IMR-90 (cell line): ENCODE data around the gene CD2BP2. TPM values are rescaled to one million over a fixed set of nuclear protein-coding genes. Genes with fewer than 3 reads are reported as not detected.

Experiments used
- ATAC-seq: fragments of 200-7000 bp; cut with Tn5 transposase; 2 replicates; pipeline ENCODE4 v1.9.1; 2020; ENCODE audit warnings: low read depth, mild to moderate bottlenecking, moderate library complexity
- Bru-seq: library from RNA; stranded (reverse); fragments of 400-500 nt; gene quantifications from one replicate; lab custom pipeline; 2021; lab: Mats Ljungman, UMichigan
- BruChase-seq, 2 experiments: library from RNA; stranded (reverse); fragments of 400-500 nt; gene quantifications; one replicate each; lab custom pipeline; 2021; lab: Mats Ljungman, UMichigan
- BruUV-seq: library from RNA; stranded (reverse); fragments of 400-500 nt; replicated peaks from 2 replicates; lab custom pipeline; 2021; lab: Mats Ljungman, UMichigan
- CTCF ChIA-PET: fragments of 300-600 bp; formaldehyde crosslinking; extraction: SDS; loops from one replicate; lab custom pipeline; 2021; ENCODE audit warnings: antibody characterized with exemption; lab: Yijun Ruan, JAX
- POLR2A ChIA-PET: fragments of 300-600 bp; sonication (Branson Sonifier 250); formaldehyde crosslinking; loops from one replicate; lab custom pipeline; 2022; ENCODE audit warnings: antibody characterized with exemption; ENCODE audit not compliant: unreplicated experiment; lab: Charles Lee
- DNase-seq: peaks from one replicate; pipeline ENCODE4 v3.0.0; 2013
- H2AFZ ChIP-seq: replicated peaks from 2 replicates; pipeline ENCODE3; 2013; ENCODE audit warnings: low read length, mild to moderate bottlenecking; ENCODE audit not compliant: poor library complexity
- H2AK5ac ChIP-seq: 2 replicates; pipeline ENCODE4 v1.6.1; 2013; ENCODE audit warnings: low read depth, low read length, inconsistent platforms
- H2AK9ac ChIP-seq: replicated peaks from 2 replicates; pipeline ENCODE3; 2013; ENCODE audit warnings: mild to moderate bottlenecking, low read depth, low read length, moderate library complexity; ENCODE audit not compliant: poor library complexity
- H2BK120ac ChIP-seq: 2 replicates; pipeline ENCODE4 v1.6.1; 2013; ENCODE audit warnings: low read depth, low read length, inconsistent platforms
- H2BK15ac ChIP-seq: 3 replicates; pipeline ENCODE4 v1.6.1; 2013; ENCODE audit warnings: low read depth, low read length, inconsistent platforms
- H2BK20ac ChIP-seq: 2 replicates; pipeline ENCODE4 v1.6.1; 2013; ENCODE audit warnings: low read depth, mild to moderate bottlenecking, inconsistent platforms, low read length, moderate library complexity
- H2BK5ac ChIP-seq: 2 replicates; pipeline ENCODE4 v1.6.1; 2013; ENCODE audit warnings: mild to moderate bottlenecking, low read depth, low read length, inconsistent platforms; ENCODE audit not compliant: poor library complexity, severe bottlenecking
- H3K14ac ChIP-seq: replicated peaks from 2 replicates; pipeline ENCODE4 v1.6.1; 2013; ENCODE audit warnings: low read depth, low read length, inconsistent platforms
- H3K18ac ChIP-seq: 2 replicates; pipeline ENCODE4 v1.6.1; 2013; ENCODE audit warnings: low read depth, low read length, control low read depth
- H3K23ac ChIP-seq: 2 replicates; pipeline ENCODE4 v1.6.1; 2013; ENCODE audit warnings: low read depth, low read length, inconsistent platforms
- H3K27ac ChIP-seq: 2 replicates; pipeline ENCODE4 v1.5.1; 2013; ENCODE audit warnings: mild to moderate bottlenecking, control low read depth, low read length; ENCODE audit not compliant: insufficient read depth
- H3K27me3 ChIP-seq: 2 replicates; pipeline ENCODE4 v1.6.1; 2013; ENCODE audit warnings: low read length; ENCODE audit not compliant: control insufficient read depth, insufficient read depth
- H3K36me3 ChIP-seq: 2 replicates; pipeline ENCODE4 v1.6.1; 2013; ENCODE audit warnings: low read length, mixed read lengths; ENCODE audit not compliant: control insufficient read depth, insufficient read depth
- H3K4ac ChIP-seq: 2 replicates; pipeline ENCODE4 v1.6.1; 2013; ENCODE audit warnings: low read depth, low read length, inconsistent platforms
- H3K4me1 ChIP-seq: 2 replicates; pipeline ENCODE4 v1.6.1; 2013; ENCODE audit warnings: low read length, mixed read lengths; ENCODE audit not compliant: control insufficient read depth, insufficient read depth
- H3K4me2 ChIP-seq: 2 replicates; pipeline ENCODE4 v1.6.1; 2013; ENCODE audit warnings: low read depth, mild to moderate bottlenecking, control low read depth, low read length, moderate library complexity
- H3K4me3 ChIP-seq: 2 replicates; pipeline ENCODE4 v1.5.1; 2013; ENCODE audit warnings: low read depth, mild to moderate bottlenecking, control low read depth, low read length, moderate library complexity; ENCODE audit not compliant: insufficient read depth
- H3K56ac ChIP-seq: 2 replicates; pipeline ENCODE4 v1.6.1; 2013; ENCODE audit warnings: low read length, inconsistent platforms; ENCODE audit not compliant: insufficient read depth; ENCODE audit errors: extremely low read depth
- H3K79me1 ChIP-seq, 2 experiments: 2 replicates each; pipeline ENCODE4 v1.6.1; 2013; ENCODE audit warnings: low read length in 2 of 2, inconsistent platforms in 1 of 2, low read depth in 1 of 2
- H3K9ac ChIP-seq: 2 replicates; pipeline ENCODE4 v1.6.1; 2013; ENCODE audit warnings: low read depth, low read length, control low read depth
- H3K9me1 ChIP-seq: 2 replicates; pipeline ENCODE4 v1.6.1; 2013; ENCODE audit warnings: low read length, inconsistent platforms; ENCODE audit not compliant: insufficient read depth
- H3K9me3 ChIP-seq: 2 replicates; pipeline ENCODE4 v1.6.1; 2013; ENCODE audit warnings: low read length; ENCODE audit not compliant: control insufficient read depth, insufficient read depth
- H4K20me1 ChIP-seq: 2 replicates; pipeline ENCODE4 v1.6.1; 2013; ENCODE audit warnings: low read length, inconsistent platforms; ENCODE audit not compliant: insufficient read depth
- H4K5ac ChIP-seq: 2 replicates; pipeline ENCODE4 v1.6.1; 2013; ENCODE audit warnings: mild to moderate bottlenecking, low read depth, low read length, control low read depth
- H4K8ac ChIP-seq, 2 experiments: 2 replicates each; pipeline ENCODE4 v1.6.1; 2013; ENCODE audit warnings: low read depth in 2 of 2, low read length in 2 of 2, control low read depth in 1 of 2, inconsistent platforms in 1 of 2
- H4K91ac ChIP-seq: 2 replicates; pipeline ENCODE4 v1.6.1; 2013; ENCODE audit warnings: low read depth, low read length, inconsistent platforms; ENCODE audit not compliant: insufficient read depth
- BHLHE40 ChIP-seq: fragments of 150-350 bp; IDR thresholded peaks from 2 replicates; pipeline ENCODE4 v1.6.1; 2016; ENCODE audit warnings: mild to moderate bottlenecking, low read depth, low read length
- CHD1 ChIP-seq: IDR thresholded peaks from 2 replicates; pipeline ENCODE4 v1.6.1; 2012; ENCODE audit warnings: low read depth, low read length, improper control_type of control experiment
- ELK1 ChIP-seq: fragments of 150-350 bp; IDR thresholded peaks from 2 replicates; pipeline ENCODE4 v1.6.1; 2016; ENCODE audit warnings: low read depth, mild to moderate bottlenecking, low read length, moderate library complexity, borderline replicate concordance
- FOS ChIP-seq: fragments of 150-350 bp; IDR thresholded peaks from 2 replicates; pipeline ENCODE4 v1.6.1; 2016; ENCODE audit warnings: low read depth, low read length
- MAFK ChIP-seq: IDR thresholded peaks from 2 replicates; pipeline ENCODE4 v1.6.1; 2012; ENCODE audit warnings: low read depth, low read length, improper control_type of control experiment
- MAZ ChIP-seq: IDR thresholded peaks from 2 replicates; pipeline ENCODE4 v1.6.1; 2012; ENCODE audit warnings: low read depth, mild to moderate bottlenecking, low read length, improper control_type of control experiment, moderate library complexity, borderline replicate concordance
- MXI1 ChIP-seq: IDR thresholded peaks from 2 replicates; pipeline ENCODE4 v1.6.1; 2012; ENCODE audit warnings: low read depth, mild to moderate bottlenecking, low read length, moderate library complexity, borderline replicate concordance
- NFE2L2 ChIP-seq: fragments of 150-350 bp; IDR thresholded peaks from 2 replicates; pipeline ENCODE4 v1.6.1; 2016; ENCODE audit warnings: low read depth, mild to moderate bottlenecking, low read length
- POLR2A ChIP-seq: IDR thresholded peaks from 2 replicates; pipeline ENCODE4 v1.6.1; 2012; ENCODE audit warnings: mild to moderate bottlenecking, low read depth, low read length
- RAD21 ChIP-seq: IDR thresholded peaks from 2 replicates; pipeline ENCODE4 v1.6.1; 2012; ENCODE audit warnings: low read length, improper control_type of control experiment
- RCOR1 ChIP-seq: IDR thresholded peaks from 2 replicates; pipeline ENCODE4 v1.6.1; 2012; ENCODE audit warnings: mild to moderate bottlenecking, low read length, improper control_type of control experiment; ENCODE audit not compliant: insufficient replicate concordance
- RFX5 ChIP-seq: IDR thresholded peaks from 2 replicates; pipeline ENCODE4 v1.8.0; 2012; ENCODE audit warnings: low read depth, mild to moderate bottlenecking, low read length, moderate library complexity
- SMC3 ChIP-seq: fragments of 150-350 bp; IDR thresholded peaks from 2 replicates; pipeline ENCODE4 v1.6.1; 2016; ENCODE audit warnings: low read depth, mild to moderate bottlenecking, antibody characterized with exemption, low read length, moderate library complexity
- USF2 ChIP-seq: fragments of 150-350 bp; IDR thresholded peaks from 2 replicates; pipeline ENCODE4 v1.6.1; 2017; ENCODE audit warnings: mild to moderate bottlenecking, antibody characterized with exemption, low read length, low read depth
- WGBS, 2 experiments: methylation state at CpG; one replicate each; pipeline versions ENCODE4 v1.1.5 to v1.1.7; 2013; ENCODE audit warnings: missing lambda C conversion rate in 2 of 2; ENCODE audit not compliant: insufficient read length in 1 of 2; ENCODE audit errors: extremely low coverage in 2 of 2; 5-methylcytosine and 5-hydroxymethylcytosine counted together
- dilution Hi-C: fragments of 300-500 bp; cut with HindIII; formaldehyde crosslinking; loops from one replicate; pipeline ENCODE4 v1.14.3; 2018; ENCODE audit warnings: low sequenced_read_pairs; ENCODE audit not compliant: unreplicated experiment
- in situ Hi-C: fragments of 300-500 bp; cut with MboI; formaldehyde crosslinking; loops from 3 replicates; pipeline ENCODE4 v1.14.3; 2019; ENCODE audit warnings: low sequenced_read_pairs, inconsistent platforms, mixed read lengths
- intact Hi-C: fragments of 100-400 bp; cut with micrococcal nuclease; formaldehyde crosslinking; loops from 2 replicates; pipeline ENCODE4 v1.10.0; 2022
- long read RNA-seq: library from polyadenylated mRNA; unstranded; transcript quantifications from one replicate; pipeline ENCODE4 v2.0.0, GENCODE V29; 2021; ENCODE audit not compliant: unreplicated experiment
- polyA plus RNA-seq, 3 experiments: library from polyadenylated mRNA; depleted of rRNA; stranded (reverse); fragments of >200 nt; gene quantifications; 2 replicates each; pipeline ENCODE4 v1.2.3, GENCODE V29; 2012; ENCODE audit warnings: low replicate concordance in 1 of 3
- total RNA-seq: library from RNA; depleted of rRNA; stranded (reverse); fragments of >200 nt; gene quantifications from 2 replicates; pipeline ENCODE4 v1.2.3, GENCODE V29; 2012; rRNA removed

Gene CD2BP2
- 29.6 and 34.4 TPM in 2 replicates for total RNA-seq
- polyA plus RNA-seq (2012; rRNA removed) = 41.1 and 44.0 TPM in 2 replicates
- polyA plus RNA-seq (2012; cell fraction: cytosol; rRNA removed) = 33.8 and 49.6 TPM in 2 replicates
- 92.8 and 111 TPM in 2 replicates for polyA plus RNA-seq (2012; cell fraction: nucleus; rRNA removed; ENCODE audit: low replicate concordance)
- Bru-seq, nascent RNA = percentile 88 among the genes with signal in this experiment
- BruChase-seq, experiment 1, labeled RNA remaining after a 6-hour chase = percentile 92 among the genes with signal in this experiment
- percentile 96 among the genes with signal in this experiment for BruChase-seq, experiment 2, labeled RNA remaining after a 2-hour chase
- long read RNA-seq, transcript CD2BP2-201 (7 exons, 3,421 nt) = major isoform, 57 of 104 reads
- long read RNA-seq, transcript CD2BP2-203 (6 exons, 1,417 nt) = minor isoform, 6 of 104 reads
- long read RNA-seq, partial matches to known transcripts = 26 of 104 reads
- long read RNA-seq, other reads (novel, unspliced or antisense) = 14 of 104 reads

- BruUV-seq = no TSS peak
- peak within 1 kb of the TSS; percentile 63 for H3K18ac ChIP-seq
- peak within 1 kb of the TSS; percentile 91 for H2BK5ac ChIP-seq
- intact Hi-C loops = no loop called here
- in situ Hi-C loops = no loop called here
- H4K5ac ChIP-seq = peak within 1 kb of the TSS; percentile 84
- CTCF ChIA-PET = no interaction called here
- H2AFZ ChIP-seq = peak within 1 kb of the TSS; percentile 99
- H3K4me3 ChIP-seq = peak within 1 kb of the TSS; percentile 70
- H2BK20ac ChIP-seq = peak within 1 kb of the TSS; percentile 0; the same call in 1 of the 2 replicates
- no peaks in the 10 kb centered on the region for H3K27me3 ChIP-seq
- peaks cover 54% of the 10 kb centered on the region for H3K36me3 ChIP-seq
- H3K79me1 ChIP-seq = peaks cover 5 to 73% of the 10 kb centered on the region in 2 experiments
- H3K14ac ChIP-seq = peak within 1 kb of the TSS; percentile 81
- peak within 1 kb of the TSS; percentile 96 for H2AK9ac ChIP-seq
- peak within 1 kb of the TSS; percentile 88 for H4K91ac ChIP-seq
- H3K4me1 ChIP-seq = peaks cover 7% of the 10 kb centered on the region; the same call in 1 of the 2 replicates
- dilution Hi-C loops = no loop called here
- POLR2A ChIA-PET = no interaction called here
- peaks cover 13% of the 10 kb centered on the region; the same call in 1 of the 2 replicates for H4K20me1 ChIP-seq
- peak within 1 kb of the TSS; percentile 55 to 93 for H4K8ac ChIP-seq
- H2BK120ac ChIP-seq = peak within 1 kb of the TSS; percentile 71
- H2BK15ac ChIP-seq = peak within 1 kb of the TSS; percentile 27; the same call in 1 of the 3 replicates
- peak within 1 kb of the TSS; percentile 79 for H3K23ac ChIP-seq
- H3K9me1 ChIP-seq = peaks cover 9% of the 10 kb centered on the region
- peak within 1 kb of the TSS; percentile 93 for H3K4ac ChIP-seq
- ATAC-seq (peak; percentile 87), DNase-seq (peak; percentile 100)
- peak within 1 kb of the TSS; percentile 88 for H2AK5ac ChIP-seq
- H3K56ac ChIP-seq = peak within 1 kb of the TSS; percentile 85
- peak within 1 kb of the TSS; percentile 93 for H3K27ac ChIP-seq
- no peaks in the 10 kb centered on the region for H3K9me3 ChIP-seq
- WGBS, 2 experiments = 0% methylated on average over 9 of the region's 45 CpGs; no CpG with 5 or more reads in 1 of the 2 experiments
- H3K4me2 ChIP-seq = peak within 1 kb of the TSS; percentile 93
- peak within 1 kb of the TSS; percentile 81 for H3K9ac ChIP-seq
- TF ChIP-seq ELK1 (peak; percentile 25; the same call in 1 of the 2 replicates), BHLHE40 (peak; percentile 95), SMC3 (no peak), RCOR1 (peak; percentile 58), MAZ (peak; percentile 40; the same call in 1 of the 2 replicates), FOS (peak; percentile 74), RFX5 (no peak), RAD21 (no peak), POLR2A (peak; percentile 76), CHD1 (no peak; the same call in 1 of the 2 replicates), USF2 (peak; percentile 95), MXI1 (no peak), NFE2L2 (no peak), MAFK (no peak)
These were observed at the start of gene CD2BP2 for GRCh38 chr16:30355144-30355953. Gene CD2BP2 (minus strand): TSS chr16:30355308. CDS start chr16:30354681, 627 bp downstream.
